Measurements from ENCODE around the gene SLC38A3.
"Not testable (repeated sequence)": the region's sequence is repeated elsewhere in the genome, so short reads cannot be mapped to it uniquely, and the experiment has no call there.

Gene SLC38A3

GRCh38 chr3:50208677-50209344, 3.7 kb downstream of the SLC38A3 start:
- in situ Hi-C loops (cut with MboI; ENCODE audit: low sequenced_read_pairs): no loop called here

DNA sequence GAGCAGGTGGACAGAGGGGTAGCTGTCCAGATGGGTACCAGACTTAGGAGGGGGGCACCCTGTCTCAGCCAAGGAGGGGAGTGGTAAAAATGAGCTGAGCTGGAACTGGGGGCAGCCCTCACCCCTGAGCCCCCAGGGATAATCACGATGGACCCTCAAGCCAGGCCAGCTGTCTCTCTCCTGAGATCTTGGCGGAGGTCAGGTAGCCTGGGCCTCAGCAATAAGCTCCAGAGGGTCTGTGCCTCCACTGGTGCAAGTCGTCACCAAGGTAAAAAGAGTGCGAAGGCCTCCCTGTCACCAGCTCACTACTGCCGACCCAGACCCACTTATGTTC, 5.1 kb downstream of the SLC38A3 start:
- in situ Hi-C loops (cut with MboI; ENCODE audit: low sequenced_read_pairs): no loop called here

DNA sequence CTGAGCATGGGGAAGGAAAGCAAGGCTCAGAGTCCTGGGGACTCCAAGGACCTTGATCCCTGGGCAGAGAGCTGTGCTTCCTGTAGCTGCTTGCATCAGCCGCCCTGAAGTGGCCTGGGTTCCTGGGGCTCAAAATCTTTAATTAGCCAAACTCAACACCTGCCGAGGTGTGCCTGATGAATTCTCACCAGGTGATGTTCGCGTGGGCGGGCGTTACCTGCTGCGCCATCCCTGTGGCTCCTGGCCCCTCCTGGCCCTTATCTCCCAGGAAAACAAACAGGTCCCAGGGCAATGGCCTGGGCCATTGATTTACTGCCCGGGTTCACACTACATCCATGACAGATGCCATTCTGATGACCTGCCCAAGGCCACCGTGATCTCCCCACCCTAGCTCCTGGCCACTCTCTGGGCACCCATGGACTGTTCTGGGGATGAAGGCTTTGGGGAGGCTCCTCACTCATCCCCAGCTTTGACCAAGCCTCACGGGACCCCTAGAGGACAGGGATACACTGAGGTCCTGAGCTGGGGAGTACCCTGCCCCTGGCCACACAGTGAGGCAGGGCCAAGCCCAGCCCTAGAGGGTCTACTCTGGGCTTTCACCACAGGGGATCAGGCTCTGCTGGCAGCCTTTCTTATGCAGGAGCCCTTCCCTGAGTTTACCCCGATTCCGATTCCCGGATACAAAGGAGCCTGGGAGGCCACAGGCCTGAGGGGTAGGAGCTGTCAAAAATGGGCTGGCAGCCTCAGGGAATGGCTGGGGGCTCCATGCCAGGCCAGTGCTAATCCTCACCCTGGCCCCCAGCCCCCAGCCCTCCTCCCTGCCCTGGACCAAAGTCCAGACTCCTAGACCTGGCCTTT, 5.7 kb downstream of the SLC38A3 start:
- in situ Hi-C loops (cut with MboI; ENCODE audit: low sequenced_read_pairs): no loop called here

DNA sequence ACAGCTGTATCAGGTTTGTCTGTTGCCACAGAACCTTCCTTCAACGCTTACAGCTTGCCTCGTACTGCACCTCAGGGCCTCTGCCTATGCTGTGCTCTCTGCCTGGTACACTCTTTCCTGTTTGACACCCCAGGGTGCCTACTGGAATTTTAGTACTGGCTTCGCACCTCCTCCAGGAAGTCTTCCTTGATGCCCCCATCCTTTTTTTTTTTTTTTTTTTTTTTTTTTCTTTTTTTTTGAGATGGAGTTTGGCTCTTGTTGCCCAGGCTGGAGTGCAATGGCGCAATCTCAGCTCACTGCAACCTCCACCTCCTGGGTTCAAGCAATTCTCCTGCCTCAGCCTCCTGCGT, 6.3 kb downstream of the SLC38A3 start:
- in situ Hi-C loops (cut with MboI; ENCODE audit: low sequenced_read_pairs): not testable (repeated sequence)

- in situ Hi-C loops (cut with MboI; ENCODE audit: low sequenced_read_pairs): no loop called here
Observed at GRCh38 chr3:50211930-50212329, 6.9 kb downstream of the SLC38A3 start.

DNA sequence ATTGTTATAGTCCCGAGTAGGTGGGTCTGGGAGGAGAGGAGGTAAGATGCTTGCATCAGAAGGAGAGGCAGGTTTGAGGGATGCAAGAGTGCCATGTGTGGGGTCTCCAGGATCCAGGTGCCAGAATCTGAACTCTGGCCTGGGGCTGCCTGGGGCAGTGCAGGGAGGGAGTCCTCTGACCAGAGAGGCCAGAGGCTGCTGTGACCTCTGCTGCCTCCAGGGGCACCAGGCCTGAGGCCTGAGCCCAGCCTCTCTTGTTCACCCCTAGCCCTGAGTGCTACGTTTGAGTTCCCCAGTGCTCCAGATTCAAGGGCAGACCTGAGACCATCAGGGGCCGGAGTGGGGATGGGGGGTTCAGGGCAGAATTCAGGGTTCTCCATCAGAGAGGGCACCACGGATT, 7.4 kb downstream of the SLC38A3 start:
- in situ Hi-C loops (cut with MboI; ENCODE audit: low sequenced_read_pairs): no loop called here

DNA sequence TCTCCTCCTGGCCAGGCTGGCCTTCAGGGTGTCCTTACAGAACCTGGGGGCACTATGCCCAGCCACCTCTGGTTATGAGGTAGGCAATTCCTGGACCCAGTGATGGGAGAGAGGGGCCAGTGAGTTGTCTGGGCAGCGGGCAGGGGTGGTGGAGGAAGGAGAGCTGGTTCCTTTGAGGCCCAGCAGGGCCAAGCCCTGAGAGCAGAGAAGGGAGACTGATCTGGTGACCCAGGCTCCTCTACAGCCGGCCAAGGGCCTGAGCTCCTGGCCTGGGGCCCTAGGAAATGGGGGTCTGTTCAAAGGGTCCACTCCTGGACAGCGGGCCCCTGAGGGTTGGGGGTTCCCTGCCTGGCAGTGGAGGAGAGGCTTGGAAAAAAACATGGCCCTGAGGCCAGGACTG, 7.9 kb downstream of the SLC38A3 start:
- in situ Hi-C loops (cut with MboI; ENCODE audit: low sequenced_read_pairs): no loop called here

DNA sequence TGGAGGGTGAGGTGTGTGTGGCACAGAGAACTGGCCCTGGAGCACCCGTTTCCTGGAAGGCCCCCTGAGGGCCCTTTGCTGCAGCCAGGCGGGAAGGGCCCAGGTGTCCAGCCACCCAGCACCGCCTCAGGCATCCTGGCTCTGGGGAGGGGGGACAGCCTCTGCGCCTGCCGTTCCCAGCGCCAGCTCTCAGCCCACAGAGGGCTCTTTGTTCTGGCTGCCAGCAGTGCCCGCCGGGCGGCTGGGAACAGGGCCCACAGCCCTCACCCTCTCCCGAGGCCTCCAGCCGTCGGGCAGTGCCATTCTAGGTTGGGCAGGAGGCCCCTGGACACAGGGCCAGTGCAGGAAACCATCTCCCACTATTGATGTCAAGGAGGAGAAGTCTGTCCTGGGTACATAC, 8.3 kb downstream of the SLC38A3 start:
- in situ Hi-C loops (cut with MboI; ENCODE audit: low sequenced_read_pairs): no loop called here

DNA sequence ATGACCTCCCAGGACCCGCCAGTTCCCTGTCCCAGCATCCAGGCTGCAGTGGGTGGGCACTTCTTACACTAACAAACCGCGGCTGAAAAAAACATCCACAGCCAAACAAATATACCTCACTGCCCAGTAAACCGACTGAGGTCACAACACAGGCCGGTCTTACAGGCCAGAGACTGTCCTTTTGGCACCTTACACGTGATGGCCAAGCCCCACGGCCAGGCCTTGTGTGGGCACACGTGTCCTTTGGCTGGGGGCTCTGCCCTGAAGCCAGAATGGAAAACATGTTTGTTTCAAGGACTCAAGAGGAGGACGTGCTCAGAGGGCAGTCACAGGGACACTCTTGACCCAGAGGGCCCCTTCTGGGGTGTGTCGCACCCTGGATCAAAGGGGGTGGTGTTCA, 9.8 kb downstream of the SLC38A3 start:
- in situ Hi-C loops (cut with MboI; ENCODE audit: low sequenced_read_pairs): no loop called here

GRCh38 chr3:50215529-50215928, 10.5 kb downstream of the SLC38A3 start:
- in situ Hi-C loops (cut with MboI; ENCODE audit: low sequenced_read_pairs): no loop called here

DNA sequence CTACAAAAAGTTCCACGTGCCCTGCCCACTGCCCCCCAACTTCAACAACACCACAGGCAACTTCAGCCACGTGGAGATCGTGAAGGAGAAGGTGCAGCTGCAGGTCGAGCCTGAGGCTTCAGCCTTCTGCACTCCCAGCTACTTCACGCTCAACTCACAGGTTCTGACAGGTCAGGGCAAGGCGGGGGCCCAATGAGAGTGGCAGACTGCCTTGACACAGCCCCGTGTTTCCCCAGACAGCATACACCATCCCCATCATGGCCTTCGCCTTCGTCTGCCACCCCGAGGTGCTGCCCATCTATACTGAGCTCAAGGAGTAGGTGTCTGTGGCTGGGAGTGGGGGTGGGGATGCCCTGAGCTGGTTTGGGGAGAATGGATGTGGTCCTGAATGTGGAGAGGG, 12.6 kb downstream of the SLC38A3 start:
- in situ Hi-C loops (cut with MboI; ENCODE audit: low sequenced_read_pairs): no loop called here

DNA sequence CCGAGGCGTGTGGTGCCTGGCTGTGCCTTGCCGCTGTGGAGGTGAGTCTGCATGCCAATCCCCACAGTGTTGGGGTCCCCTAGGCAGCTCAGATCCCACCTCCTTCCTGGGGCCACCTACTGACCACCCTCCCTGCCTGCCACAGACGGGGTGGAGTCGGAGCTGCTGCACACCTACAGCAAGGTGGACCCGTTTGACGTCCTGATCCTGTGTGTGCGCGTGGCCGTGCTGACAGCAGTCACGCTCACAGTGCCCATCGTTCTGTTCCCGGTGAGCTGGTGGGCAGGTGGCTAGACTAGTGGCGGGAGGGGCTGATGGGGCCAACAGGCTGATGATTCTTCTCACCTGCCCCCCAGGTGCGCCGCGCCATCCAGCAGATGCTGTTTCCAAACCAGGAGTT, 13.4 kb downstream of the SLC38A3 start:
- in situ Hi-C loops (cut with MboI; ENCODE audit: low sequenced_read_pairs): no loop called here

GRCh38 chr3:50219285-50219684, 14.2 kb downstream of the SLC38A3 start:
- in situ Hi-C loops (cut with MboI; ENCODE audit: low sequenced_read_pairs): no loop called here

DNA sequence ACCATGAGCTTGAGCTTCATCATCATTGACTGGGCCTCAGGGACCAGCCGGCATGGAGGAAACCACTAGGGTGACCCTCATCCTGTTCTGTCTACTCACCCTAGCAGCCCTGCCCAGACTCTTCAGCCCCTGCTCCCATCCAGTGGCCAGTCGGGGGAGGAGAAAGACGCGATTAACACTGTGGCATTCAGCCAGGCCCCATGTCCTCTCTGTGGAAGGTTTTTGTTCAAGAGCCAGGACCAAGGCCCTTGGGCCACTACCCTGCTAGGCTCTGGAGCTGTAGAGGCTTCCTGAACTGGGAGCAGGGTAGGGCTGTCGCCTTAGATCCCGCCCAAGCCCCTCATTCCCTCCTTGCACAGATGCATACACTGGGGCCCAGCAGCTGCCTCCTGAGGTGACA, 15.0 kb downstream of the SLC38A3 start:
- in situ Hi-C loops (cut with MboI; ENCODE audit: low sequenced_read_pairs): no loop called here

GRCh38 chr3:50221051-50221410, 16.0 kb downstream of the SLC38A3 start:
- in situ Hi-C loops (cut with MboI; ENCODE audit: low sequenced_read_pairs): no loop called here

- in situ Hi-C loops (cut with MboI; ENCODE audit: low sequenced_read_pairs): no loop called here
Observed at GRCh38 chr3:50221411-50222168, 16.5 kb downstream of the SLC38A3 start.

- in situ Hi-C loops (cut with MboI; ENCODE audit: low sequenced_read_pairs): no loop called here
Observed at GRCh38 chr3:50222169-50222528, 17.1 kb downstream of the SLC38A3 start.

GRCh38 chr3:50224639-50225038, 19.6 kb downstream of the SLC38A3 start:
- in situ Hi-C loops (cut with MboI; ENCODE audit: low sequenced_read_pairs): no loop called here

DNA sequence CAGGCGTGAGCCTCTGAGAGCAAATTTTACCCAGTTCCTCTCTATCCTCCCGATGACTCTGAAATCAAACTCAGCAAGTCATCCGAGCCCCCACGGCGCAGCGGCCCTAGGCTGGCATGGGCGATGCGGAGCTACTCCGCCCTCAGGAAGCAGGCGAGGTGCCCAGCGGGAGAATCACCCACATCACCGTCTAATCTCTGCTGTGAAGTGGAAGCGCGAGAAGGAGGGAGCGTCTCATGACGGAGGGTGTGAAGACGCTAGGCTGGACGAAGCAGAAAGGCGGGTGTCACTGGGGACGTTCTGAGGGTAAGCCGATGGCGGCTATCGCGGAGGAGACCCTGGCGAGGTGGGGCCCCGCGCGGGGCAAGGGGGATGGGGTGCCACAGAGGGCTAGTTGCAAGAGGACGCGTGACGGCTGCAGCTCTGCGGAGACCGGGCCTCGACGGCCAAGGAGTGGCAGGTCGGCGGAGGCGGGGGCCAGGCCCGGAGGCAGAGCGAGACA, 21.9 kb downstream of the SLC38A3 start:
- in situ Hi-C loops (cut with MboI; ENCODE audit: low sequenced_read_pairs): no loop called here

DNA sequence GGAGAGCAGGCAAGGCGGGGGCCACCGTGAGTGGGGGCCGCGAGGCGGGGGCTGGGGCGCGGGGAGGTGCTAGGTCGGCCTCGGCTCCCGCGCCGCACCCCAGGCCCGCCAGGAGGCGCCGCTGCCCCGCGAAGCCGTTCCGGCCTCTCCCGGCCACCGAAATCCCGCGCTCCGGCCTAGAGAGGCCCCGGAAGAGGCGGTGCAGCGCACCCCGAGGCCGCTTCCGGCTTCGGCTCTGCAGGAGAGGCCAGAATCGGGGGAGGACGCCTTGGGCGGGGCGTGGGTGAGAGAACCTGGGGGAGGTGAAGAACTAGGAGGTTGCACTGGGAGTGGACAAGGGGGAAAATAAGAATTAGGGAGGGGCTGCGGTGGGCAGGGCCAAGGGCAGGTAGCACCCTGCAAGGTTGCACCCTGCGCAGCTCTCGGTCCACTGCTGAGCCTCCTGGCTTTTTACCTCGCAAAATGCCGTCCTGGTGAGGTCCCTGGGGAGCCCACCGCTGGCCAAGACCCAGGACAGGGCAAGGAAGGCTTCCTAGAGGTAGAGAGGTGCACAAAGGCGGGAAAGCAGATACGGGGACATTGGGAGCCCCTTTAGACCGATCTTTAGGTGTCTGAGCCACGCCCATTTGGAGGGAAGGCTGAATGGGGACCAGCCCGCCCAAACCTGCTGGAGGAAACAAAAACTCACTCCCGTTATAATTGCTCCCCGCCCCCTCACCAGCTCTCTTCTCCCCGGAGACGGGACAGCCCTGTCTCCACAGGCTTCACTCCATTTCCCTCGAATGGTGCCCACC, 22.5 kb downstream of the SLC38A3 start:
- in situ Hi-C loops (cut with MboI; ENCODE audit: low sequenced_read_pairs): no loop called here

DNA sequence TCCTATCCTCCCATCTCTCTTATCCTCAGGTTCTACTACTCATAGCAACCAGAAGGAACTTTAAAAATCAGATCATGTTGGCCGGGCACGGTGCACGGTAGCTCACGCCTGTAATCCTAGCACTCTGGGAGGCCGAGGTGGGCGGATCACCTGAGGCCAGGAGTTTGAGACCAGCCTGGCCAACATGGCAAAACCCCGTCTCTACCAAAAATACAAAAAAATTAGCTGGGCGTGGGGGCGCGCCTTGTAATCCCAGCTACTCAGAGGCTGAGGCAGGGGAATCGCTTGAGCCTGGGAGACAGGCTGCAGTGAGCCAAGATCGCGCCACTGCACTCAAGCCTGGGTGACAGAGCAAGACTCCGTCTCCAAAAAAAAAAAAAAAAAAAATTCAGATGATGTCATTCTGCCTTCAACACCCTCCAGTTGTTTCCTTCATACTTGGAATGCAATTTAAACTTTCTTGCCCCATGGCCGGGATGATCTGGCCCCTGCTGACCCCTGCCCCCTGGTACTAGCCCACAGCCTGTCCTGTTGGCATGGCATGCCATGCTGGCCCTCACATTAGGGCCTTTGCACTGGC, 23.2 kb downstream of the SLC38A3 start:
- in situ Hi-C loops (cut with MboI; ENCODE audit: low sequenced_read_pairs): not testable (repeated sequence)
